Stimulated activated CD4-positive, alpha-beta T cell treated with anti-CD3 and anti-CD28 coated beads, Interleukin-4, amount 100 ng/mL, for 1 hour (primary cell): Measurements from ENCODE around the gene CCDC73.
"Not testable (repeated sequence)": the region's sequence is repeated elsewhere in the genome, so short reads cannot be mapped to it uniquely, and the experiment has no call there.

Experiments used
- DNase-seq: peaks from one replicate; pipeline ENCODE4 v3.0.0-alpha.2; 2020

CCDC73 gene

GRCh38 chr11:32704775-32705174 lies 89.7 kb downstream of the CCDC73 start:
- DNase-seq = no peak

- no peak for DNase-seq
Observed at GRCh38 chr11:32704261-32704660, 90.2 kb downstream of the CCDC73 start.

DNA sequence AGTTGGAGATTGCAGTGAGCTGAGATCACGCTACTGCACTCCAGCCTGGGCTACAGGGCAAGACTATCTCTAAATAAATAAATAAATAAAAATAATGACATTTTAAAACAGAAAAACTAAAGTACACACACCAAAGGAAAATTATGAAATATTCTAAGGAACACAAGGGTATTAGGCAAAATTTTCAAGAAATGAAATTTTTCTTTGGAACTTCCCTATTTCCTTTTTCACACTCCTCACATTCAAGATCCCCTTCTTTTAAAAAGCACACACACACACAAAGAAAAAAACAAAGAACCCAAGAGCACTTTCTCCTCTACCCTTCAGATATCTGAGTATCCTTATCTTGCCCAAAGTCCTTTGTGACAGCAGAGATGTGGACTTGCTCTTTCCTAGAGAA lies 92.8 kb downstream of the CCDC73 start:
- DNase-seq = no peak

DNA sequence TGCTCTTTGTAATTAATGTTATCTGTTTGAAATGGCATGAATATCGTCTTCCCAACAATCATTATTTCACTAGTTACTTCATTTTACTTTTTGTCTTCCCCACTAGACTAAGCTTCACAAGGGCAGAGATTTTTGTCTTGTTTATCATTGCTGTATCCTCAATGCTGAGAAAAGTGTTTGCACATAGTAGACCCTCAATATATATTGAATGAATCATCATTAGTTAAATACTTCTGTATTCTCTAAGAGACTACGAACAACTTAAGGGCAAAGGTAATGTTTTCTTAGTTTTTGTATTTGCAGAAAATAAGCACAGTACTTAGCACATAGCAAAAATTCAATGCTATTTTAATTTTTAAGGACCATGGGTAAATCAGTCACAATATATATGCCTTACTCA lies 95.9 kb downstream of the CCDC73 start:
- no peak for DNase-seq

DNA sequence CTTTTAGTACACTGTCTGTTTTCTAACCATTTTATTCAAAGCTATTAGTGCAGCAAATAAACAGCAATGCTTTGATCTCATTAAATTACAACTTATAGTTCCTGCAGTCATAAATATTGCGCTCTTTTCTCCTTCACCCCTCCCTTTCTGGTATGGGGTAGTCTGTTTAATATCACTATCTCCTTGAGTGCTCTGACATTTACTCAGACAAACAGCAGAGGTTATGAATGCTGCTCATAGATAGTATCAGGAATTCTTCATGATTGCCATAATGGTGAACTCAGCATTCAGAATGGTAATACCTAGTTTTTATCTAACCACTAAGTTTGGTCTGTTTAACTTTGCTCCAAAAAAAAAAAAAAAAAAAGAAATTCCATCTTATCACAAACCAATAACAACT lies 123.4 kb downstream of the CCDC73 start:
- DNase-seq = no peak

- no peak for DNase-seq
Observed at GRCh38 chr11:32659672-32660071, 134.8 kb downstream of the CCDC73 start.

DNA sequence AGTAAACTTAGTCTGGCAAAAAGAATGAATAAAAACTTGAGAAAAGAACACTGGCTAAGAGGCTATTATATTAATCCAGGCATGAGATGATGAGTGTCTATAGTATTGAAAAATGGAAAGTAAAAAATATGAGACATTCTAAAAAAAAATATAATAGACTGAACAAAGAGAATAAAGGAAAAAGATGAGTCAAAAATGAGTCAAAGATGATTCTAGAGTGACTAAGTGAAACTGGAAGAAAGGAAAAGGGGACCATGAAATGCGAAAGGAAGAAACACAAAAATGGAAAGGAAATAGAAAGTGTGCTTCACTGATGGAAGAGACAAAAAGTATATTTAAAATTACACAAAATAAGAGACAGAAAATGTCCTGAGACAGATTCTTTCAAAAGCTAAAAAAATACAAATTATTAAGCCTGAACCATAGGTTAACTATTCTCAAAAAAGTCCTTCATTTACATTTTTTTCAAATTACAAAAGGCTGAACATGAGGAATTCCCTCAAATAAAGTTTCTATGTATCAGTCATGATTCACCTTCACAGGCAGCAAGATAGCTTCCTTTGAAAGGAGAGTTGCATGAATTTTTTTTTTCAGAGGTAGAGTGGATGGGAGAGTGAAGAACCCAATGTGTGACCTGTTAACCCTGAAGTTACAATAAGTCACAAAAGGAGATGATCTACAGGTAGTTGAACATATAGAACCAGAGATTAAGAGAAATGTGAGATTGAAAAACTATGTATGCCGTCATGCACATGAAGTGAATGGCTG lies 135.6 kb downstream of the CCDC73 start:
- DNase-seq = no peak

DNA sequence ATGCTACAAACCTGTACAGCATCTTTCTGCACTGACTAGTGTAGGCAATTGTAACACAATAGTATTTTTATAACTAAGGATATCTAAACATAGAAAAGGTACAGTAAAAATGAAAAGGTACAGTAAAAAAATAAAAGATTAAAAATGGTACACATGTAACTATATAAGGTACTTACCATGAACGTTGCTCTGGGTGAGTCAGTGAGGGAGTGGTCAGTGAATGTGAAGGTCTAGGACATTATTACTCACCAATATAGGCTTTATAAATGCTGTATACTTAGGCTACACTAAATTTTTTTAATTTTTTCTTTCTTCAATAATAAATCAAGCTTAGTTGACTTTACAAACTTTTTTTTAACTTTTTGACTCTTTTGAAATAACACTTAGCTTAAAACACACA lies 150.9 kb downstream of the CCDC73 start:
- no peak for DNase-seq

GRCh38 chr11:32641361-32641760 lies 153.1 kb downstream of the CCDC73 start:
- no peak for DNase-seq

GRCh38 chr11:32635819-32636218 lies 158.6 kb downstream of the CCDC73 start:
- DNase-seq = no peak

- no peak for DNase-seq
Observed at GRCh38 chr11:32630844-32631243, 163.6 kb downstream of the CCDC73 start.

- no peak for DNase-seq
Observed at GRCh38 chr11:32616903-32617302, 177.6 kb downstream of the CCDC73 start.

DNA sequence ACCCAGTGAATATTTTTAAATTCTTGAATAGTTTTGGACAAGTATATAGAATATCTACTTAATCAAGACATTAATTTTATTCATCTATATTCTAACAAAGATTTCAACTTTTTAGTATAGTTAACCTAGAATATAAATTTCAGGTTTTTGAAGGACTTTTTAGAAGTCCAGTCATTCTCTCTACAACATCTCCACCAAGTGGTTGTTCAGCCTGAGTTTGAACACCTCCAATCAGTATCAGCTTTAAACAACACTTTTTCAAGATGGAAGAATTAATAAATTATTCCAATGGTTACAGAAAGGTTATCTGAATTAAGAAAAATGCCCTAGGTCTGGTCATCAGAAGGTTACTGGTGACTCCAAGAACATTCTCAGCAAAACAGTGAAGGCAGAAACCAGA lies 179.0 kb downstream of the CCDC73 start:
- no peak for DNase-seq

- no peak for DNase-seq
Observed at GRCh38 chr11:32613500-32614151, 180.8 kb downstream of the CCDC73 start.

GRCh38 chr11:32610797-32611352 lies 183.6 kb downstream of the CCDC73 start:
- DNase-seq = no peak

DNA sequence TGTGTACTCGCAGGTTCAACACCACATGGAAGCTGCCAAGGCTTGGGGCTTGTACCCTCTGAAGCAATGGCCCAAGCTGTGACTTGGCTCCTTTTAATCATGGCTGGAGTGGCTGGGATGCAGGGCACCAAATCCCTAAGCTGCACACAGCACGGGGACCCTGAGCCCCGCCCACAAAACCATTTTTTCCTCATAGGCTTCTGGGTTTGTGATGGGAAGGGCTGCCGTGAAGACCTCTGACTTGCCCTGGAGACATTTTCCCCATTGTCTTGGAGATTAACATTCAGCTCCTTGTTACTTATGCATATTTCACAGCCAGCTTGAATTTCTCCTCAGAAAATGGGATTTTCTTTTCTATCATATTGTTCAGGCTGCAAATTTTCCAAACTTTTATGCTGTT lies 185.6 kb downstream of the CCDC73 start:
- not testable (repeated sequence) for DNase-seq

- no peak for DNase-seq
Observed at GRCh38 chr11:32606220-32606619, 188.2 kb downstream of the CCDC73 start.

DNA sequence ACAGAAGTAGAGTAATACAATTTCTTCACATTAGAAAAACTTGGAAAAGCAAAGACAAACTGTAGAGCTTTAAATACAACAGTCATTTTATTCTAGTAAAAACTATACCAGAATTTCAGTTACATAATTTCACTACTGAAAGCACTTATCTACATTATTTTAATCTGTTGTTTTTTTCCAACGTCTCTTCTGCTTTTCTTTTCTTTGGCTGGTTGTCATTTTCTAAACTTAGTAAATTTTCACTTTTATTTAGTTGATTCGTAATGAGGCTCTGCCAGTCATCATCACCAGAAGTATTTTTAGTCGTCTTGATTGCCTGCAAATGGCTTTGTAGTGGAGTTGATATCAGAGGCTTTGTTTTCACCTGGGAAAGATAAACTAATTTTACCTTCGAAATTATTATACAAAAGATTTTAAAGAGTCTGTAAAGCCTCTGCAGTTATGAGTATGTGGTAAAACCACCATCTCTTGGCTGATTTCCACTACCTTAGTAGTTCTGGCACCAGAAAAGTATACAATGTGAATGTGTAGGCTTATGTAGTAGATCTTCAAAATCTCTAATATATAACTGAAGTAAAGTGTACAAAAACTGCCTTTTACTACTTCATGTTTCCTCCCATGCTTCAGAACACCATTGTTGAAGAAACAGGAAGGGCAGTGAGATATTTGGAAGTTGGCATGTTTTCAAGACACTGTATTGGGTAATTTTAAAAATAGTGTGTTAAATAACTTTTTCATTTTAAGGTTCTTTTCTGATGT lies 191.6 kb downstream of the CCDC73 start:
- no peak for DNase-seq

DNA sequence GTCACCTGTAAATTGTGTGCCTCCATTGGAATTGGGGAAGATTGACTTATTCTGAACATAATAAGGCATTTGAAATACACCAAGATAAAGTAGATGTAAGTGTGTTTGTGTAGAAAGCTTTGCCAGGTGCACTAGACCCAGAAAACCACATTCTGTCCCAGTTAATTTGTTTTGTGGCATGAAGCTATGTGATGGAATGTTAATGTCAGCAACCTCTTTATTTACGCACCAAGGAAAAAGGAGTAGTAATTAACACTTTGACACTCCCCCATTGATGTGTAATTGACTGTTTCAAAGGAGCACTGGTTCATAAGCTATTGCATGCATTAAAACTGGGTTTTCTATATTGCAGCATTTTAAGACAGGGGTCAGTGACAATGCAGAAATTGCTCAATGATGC lies 196.5 kb downstream of the CCDC73 start:
- DNase-seq = no peak

- peak; percentile 38 for DNase-seq
Observed at GRCh38 chr11:32596114-32596513, 198.3 kb downstream of the CCDC73 start.

DNA sequence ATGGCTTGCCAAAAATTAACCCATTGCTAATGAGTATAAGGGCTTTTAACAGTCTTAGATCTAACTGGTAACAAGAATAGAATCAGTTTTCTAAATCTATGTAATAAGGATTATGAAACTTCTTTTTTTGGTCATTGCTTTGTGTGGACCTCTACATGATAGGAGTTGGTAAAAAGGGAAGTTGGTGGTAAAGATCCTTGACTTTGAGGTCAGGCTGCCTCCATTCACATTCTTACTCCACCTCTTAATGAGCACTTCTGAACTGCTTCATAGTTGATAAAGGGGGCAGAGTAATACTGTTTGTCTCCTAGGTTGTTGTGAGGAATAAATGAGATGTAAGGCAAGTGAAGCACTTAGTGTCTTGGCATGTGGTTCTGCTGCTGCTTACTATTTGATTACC lies 200.2 kb downstream of the CCDC73 start:
- no peak for DNase-seq

DNA sequence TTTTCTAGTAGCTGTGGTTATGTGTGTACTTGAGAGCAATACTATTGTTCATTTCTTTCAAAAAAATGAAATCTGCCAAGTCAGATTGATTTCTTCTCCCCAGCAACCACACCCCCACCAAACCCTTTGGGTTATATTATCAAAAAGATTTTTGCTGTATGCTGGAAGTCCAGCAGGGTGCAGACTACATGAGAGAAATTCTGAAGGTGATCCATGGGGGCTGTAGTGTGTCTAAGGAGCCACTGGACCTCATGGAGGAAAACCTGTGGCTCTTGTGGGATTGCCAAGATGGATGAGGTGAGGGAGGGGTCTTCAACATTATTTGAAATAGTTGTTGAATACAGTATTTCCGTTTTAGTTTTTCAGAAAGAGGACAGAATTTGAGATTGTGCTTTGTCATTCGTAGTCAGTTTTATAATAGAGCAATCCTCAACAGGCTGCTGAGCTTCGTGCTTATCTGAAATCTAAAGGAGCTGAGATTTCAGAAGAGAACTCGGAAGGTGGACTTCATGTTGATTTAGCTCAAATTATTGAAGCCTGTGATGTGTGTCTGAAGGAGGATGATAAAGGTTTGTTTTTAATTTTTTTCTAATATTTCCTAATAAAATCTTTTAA lies 207.8 kb downstream of the CCDC73 start:
- DNase-seq = no peak

GRCh38 chr11:32584921-32585320 lies 209.5 kb downstream of the CCDC73 start:
- no peak for DNase-seq
